H1 (cell line): ENCODE measurements around the gene DYNLRB1. TPM values are rescaled to one million over a fixed set of nuclear protein-coding genes. Genes with fewer than 3 reads are reported as not detected.

Experiments
- ASH2L ChIP-seq: fragments of 200-600, 300-600 bp; sonication (generic); IDR thresholded peaks from one replicate; pipeline ENCODE4 v1.7.1; 2017; ENCODE audit warnings: low read length
- BACH1 ChIP-seq: IDR thresholded peaks from 2 replicates; pipeline ENCODE4 v1.6.1; 2012; ENCODE audit warnings: low read length, improper control_type of control experiment
- BCL11A ChIP-seq, 2 experiments: IDR thresholded peaks; one replicate each; pipeline ENCODE4 v1.6.1; 2011; ENCODE audit warnings: low read depth in 2 of 2, low read length in 2 of 2, mild to moderate bottlenecking in 2 of 2
- CEBPB ChIP-seq: IDR thresholded peaks from 2 replicates; pipeline ENCODE4 v1.6.1; 2012; ENCODE audit warnings: low read depth, low read length
- CHD1 ChIP-seq: IDR thresholded peaks from 2 replicates; pipeline ENCODE4 v1.6.1; 2012; ENCODE audit warnings: low read depth, low read length, improper control_type of control experiment
- CHD2 ChIP-seq: IDR thresholded peaks from 2 replicates; pipeline ENCODE4 v1.6.1; 2012; ENCODE audit warnings: low read length, improper control_type of control experiment
- CTBP2 ChIP-seq: IDR thresholded peaks from 2 replicates; pipeline ENCODE4 v1.7.0; 2011; ENCODE audit warnings: borderline replicate concordance, mild to moderate bottlenecking, moderate library complexity, mixed read lengths, low read length; ENCODE audit not compliant: insufficient read depth, insufficient read length
- EGR1 ChIP-seq: IDR thresholded peaks from 2 replicates; pipeline ENCODE4 v1.6.1; 2011; ENCODE audit warnings: low read depth, low read length, borderline replicate concordance
- FOSL1 ChIP-seq: IDR thresholded peaks from 2 replicates; pipeline ENCODE4 v1.6.1; 2011; ENCODE audit warnings: mild to moderate bottlenecking, low read depth, low read length, moderate library complexity; ENCODE audit not compliant: insufficient read depth
- GTF2F1 ChIP-seq: IDR thresholded peaks from 2 replicates; pipeline ENCODE4 v1.6.1; 2012; ENCODE audit warnings: low read depth, low read length, improper control_type of control experiment, borderline replicate concordance
- JUN ChIP-seq: IDR thresholded peaks from 2 replicates; pipeline ENCODE4 v1.6.1; 2011; ENCODE audit warnings: low read depth, mild to moderate bottlenecking, improper control_type of control experiment, low read length
- MAFK ChIP-seq: IDR thresholded peaks from 2 replicates; pipeline ENCODE4 v1.6.1; 2012; ENCODE audit warnings: low read depth, mild to moderate bottlenecking, improper control_type of control experiment, low read length
- NRF1 ChIP-seq: IDR thresholded peaks from 2 replicates; pipeline ENCODE4 v1.6.1; 2011; ENCODE audit warnings: mild to moderate bottlenecking, low read depth, low read length, improper control_type of control experiment
- POLR2AphosphoS5 ChIP-seq: IDR thresholded peaks from 2 replicates; pipeline ENCODE4 v1.6.1; 2011; ENCODE audit warnings: low read depth, low read length
- RAD21 ChIP-seq, 2 experiments: IDR thresholded peaks in 1 of 2; conservative IDR thresholded peaks in 1 of 2; 2 replicates each; pipeline ENCODE4 v1.6.1; 2011; ENCODE audit warnings: low read depth in 2 of 2, low read length in 2 of 2, improper control_type of control experiment in 1 of 2, inconsistent platforms in 1 of 2, mild to moderate bottlenecking in 1 of 2, moderate library complexity in 1 of 2
- RFX5 ChIP-seq: IDR thresholded peaks from 2 replicates; pipeline ENCODE4 v1.6.1; 2011; ENCODE audit warnings: low read depth, low read length, improper control_type of control experiment, borderline replicate concordance
- RNF2 ChIP-seq: fragments of 200-900, 300-1000 bp; sonication (generic); IDR thresholded peaks from 2 replicates; pipeline ENCODE4 v1.7.1; 2016; ENCODE audit warnings: borderline replicate concordance, low read depth, mild to moderate bottlenecking, antibody characterized with exemption, low read length; ENCODE audit not compliant: poor library complexity, severe bottlenecking; ENCODE audit errors: missing control alignments
- TAF1 ChIP-seq: IDR thresholded peaks from 2 replicates; pipeline ENCODE4 v1.6.1; 2011; ENCODE audit warnings: mild to moderate bottlenecking, low read depth, low read length
- TAF7 ChIP-seq: optimal IDR thresholded peaks from 2 replicates; pipeline ENCODE3; 2011; ENCODE audit warnings: low read depth, mild to moderate bottlenecking, inconsistent platforms, low read length, moderate library complexity, borderline replicate concordance
- TCF12 ChIP-seq: IDR thresholded peaks from 2 replicates; pipeline ENCODE4 v1.6.1; 2011; ENCODE audit warnings: low read depth, mild to moderate bottlenecking, low read length
- ZNF274 ChIP-seq: IDR thresholded peaks from 2 replicates; pipeline ENCODE4 v1.7.0; 2012; ENCODE audit warnings: low read length, borderline replicate concordance; ENCODE audit errors: extremely low read depth
- polyA plus RNA-seq, 7 experiments: library from polyadenylated mRNA; depleted of rRNA in 3 of 7; stranded (reverse) in 5 of 7; unstranded in 2 of 7; fragments of >200 nt in 5 of 7; fragments of 200-250 nt in 2 of 7; gene quantifications; 1 replicate in 5 of 7; 2 replicates in 1 of 7; 4 replicates in 1 of 7; pipeline versions ENCODE4 v1.2.1 to v1.2.3, GENCODE V29; 2011 to 2013; ENCODE audit warnings: missing spikeins in 2 of 7, mixed read lengths in 2 of 7
- total RNA-seq: library from RNA; stranded (reverse); fragmentation: NEBNext Ultra II Directional; extraction: Animal tissue kit (Norgen Biotek cat#: 25700); gene quantifications from 2 replicates; pipeline ENCODE4 v1.2.1, GENCODE V29; 2021
- TF ChIP-seq, protein P1 (sequence below): IDR thresholded peaks from 2 replicates; pipeline ENCODE4 v1.6.1; 2011; ENCODE audit warnings: low read depth, mild to moderate bottlenecking, low read length; ENCODE audit not compliant: insufficient read depth
- TF ChIP-seq, protein P2 (sequence below): IDR thresholded peaks from 2 replicates; pipeline ENCODE4 v1.6.1; 2012; ENCODE audit warnings: inconsistent platforms

The DYNLRB1 gene
- total and polyA plus RNA-seq, 2 of the 8 experiments (the other 6 are each of a cell fraction or from before 2014, with no cell fraction given) = 109 to 214 TPM

DNA sequence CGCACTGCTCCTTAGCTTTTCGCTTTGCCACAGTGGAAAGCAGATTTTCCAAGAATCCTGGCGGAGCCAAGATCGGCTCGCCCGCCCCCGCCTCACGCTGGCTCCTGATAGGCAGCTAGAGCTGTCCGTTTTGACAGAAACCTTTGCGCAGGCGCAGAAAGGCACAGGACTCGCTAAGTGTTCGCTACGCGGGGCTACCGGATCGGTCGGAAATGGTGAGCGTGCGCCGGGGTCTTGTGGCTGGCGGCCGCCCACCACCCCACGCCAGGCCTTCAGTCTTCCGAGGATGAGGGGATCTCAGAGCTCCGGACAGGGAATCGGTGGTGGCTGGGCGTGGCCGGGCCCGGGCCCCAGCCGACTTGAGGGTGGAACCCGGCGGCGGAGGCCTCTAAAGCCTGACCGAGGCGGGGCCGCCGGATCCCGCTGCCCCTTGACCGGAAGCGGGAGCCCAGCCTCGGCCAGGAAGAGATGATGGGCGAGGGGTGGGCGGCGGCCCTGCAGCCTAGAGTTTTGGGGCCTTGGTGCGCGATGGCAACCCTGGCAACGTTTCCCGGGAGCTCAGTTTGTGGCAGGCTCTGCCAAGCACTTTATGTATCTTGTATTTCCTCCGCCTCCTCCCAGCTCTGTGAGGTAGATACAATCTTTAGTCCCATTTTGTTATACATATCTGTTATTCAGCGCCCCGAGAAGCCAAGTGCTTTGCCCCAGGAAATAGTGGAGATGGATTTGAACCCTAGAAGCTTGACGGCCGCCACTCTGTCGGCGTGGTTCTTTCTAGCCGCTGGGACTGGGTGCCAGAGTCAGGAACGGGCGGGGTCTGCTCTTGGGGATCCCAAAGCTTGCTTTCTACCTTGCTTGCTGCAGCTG, at the start of gene DYNLRB1 (continued):
- TF ChIP-seq, protein P1, sequence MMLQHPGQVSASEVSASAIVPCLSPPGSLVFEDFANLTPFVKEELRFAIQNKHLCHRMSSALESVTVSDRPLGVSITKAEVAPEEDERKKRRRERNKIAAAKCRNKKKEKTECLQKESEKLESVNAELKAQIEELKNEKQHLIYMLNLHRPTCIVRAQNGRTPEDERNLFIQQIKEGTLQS = no peak
- no peak for TF ChIP-seq CTBP2
- no peak for TF ChIP-seq RFX5
- TF ChIP-seq FOSL1 = no peak
- no peak for TF ChIP-seq RAD21 (IDR thresholded peaks at IDR 0.05 in 1 of 2, conservative IDR thresholded peaks at IDR 0.05 in 1 of 2; ENCODE audit: low read depth in 2 of 2, low read length in 2 of 2)
- peak; percentile 79 for TF ChIP-seq ASH2L
- no peak for TF ChIP-seq CHD1
- no peak for TF ChIP-seq BACH1
- TF ChIP-seq NRF1 = peak; percentile 57
- TF ChIP-seq CHD2 = peak; percentile 52; the same call in 1 of the 2 replicates
- TF ChIP-seq EGR1 = no peak
- no peak for TF ChIP-seq MAFK
- TF ChIP-seq ZNF274 = no peak
- peak; percentile 78; the same call in 1 of the 2 replicates for TF ChIP-seq POLR2AphosphoS5
- TF ChIP-seq GTF2F1 = no peak
- no peak for TF ChIP-seq BCL11A (IDR thresholded peaks at IDR 0.05; ENCODE audit: low read depth in 2 of 2, low read length in 2 of 2)
- TF ChIP-seq RNF2 = no peak
- TF ChIP-seq JUN = no peak
- peak; percentile 76; the same call in 1 of the 2 replicates for TF ChIP-seq TAF1
- TF ChIP-seq TAF7 = no peak
- TF ChIP-seq CEBPB = no peak
- TF ChIP-seq, protein P2, sequence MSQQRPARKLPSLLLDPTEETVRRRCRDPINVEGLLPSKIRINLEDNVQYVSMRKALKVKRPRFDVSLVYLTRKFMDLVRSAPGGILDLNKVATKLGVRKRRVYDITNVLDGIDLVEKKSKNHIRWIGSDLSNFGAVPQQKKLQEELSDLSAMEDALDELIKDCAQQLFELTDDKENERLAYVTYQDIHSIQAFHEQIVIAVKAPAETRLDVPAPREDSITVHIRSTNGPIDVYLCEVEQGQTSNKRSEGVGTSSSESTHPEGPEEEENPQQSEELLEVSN = no peak
- no peak for TF ChIP-seq TCF12
